ENCODE results near the gene UBE2E1. TPM values are rescaled to one million over a fixed set of nuclear protein-coding genes. Genes with fewer than 3 reads are reported as not detected.
"Not testable (repeated sequence)": the region's sequence is repeated elsewhere in the genome, so short reads cannot be mapped to it uniquely, and the experiment has no call there.

UBE2E1 gene
- total RNA-seq, 2 donors from 2014 or later: 76.2 to 78.4 TPM

- H3K36me3 Mint-ChIP-seq (ENCODE audit: insufficient read depth in 2 of 2): peaks cover 0 to 3% of the 10 kb centered on the region in 2 donors
- ATAC-seq (replicated peaks in 1 of 2) (no peak), DNase-seq (no peak)
- no peak overlapping the region for H3K4me3 Mint-ChIP-seq
- H3K9me3 Mint-ChIP-seq: no peaks in the 10 kb centered on the region
- H3K27me3 Mint-ChIP-seq (ENCODE audit: low read depth): no peaks in the 10 kb centered on the region
- H3K4me1 Mint-ChIP-seq (ENCODE audit: low read depth): peaks cover 47% of the 10 kb centered on the region
- peak overlapping the region; percentile 30 for H3K27ac Mint-ChIP-seq
These were observed 26.0 kb downstream of the UBE2E1 start for GRCh38 chr3:23831517-23832394.

DNA sequence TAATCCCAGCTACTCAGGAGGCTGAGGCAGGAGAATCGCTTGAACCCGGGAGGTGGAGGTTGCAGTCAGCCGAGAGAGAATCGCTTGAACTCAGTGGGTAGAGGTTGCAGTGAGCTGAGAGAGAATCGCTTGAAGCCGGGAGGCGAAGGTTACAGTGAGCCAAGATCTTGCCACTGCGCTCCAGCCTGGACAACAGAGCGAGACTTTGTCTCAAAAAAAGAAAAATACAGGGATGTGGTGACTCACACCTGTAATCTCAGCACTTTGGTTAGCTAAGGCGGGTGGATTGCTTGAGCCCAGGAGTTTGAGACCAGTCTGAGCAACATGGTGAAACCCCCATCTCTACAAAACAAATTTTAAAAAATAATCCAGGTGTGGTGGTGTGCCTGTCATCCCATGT, 26.8 kb downstream of the UBE2E1 start:
- Mint-ChIP-seq H3K27ac (no peak overlapping the region), H3K9me3 (no peaks in the 10 kb centered on the region), H3K36me3 (ENCODE audit: insufficient read depth in 2 of 2) (peaks cover 0 to 3% of the 10 kb centered on the region in 2 donors), H3K4me1 (ENCODE audit: low read depth) (peaks cover 49% of the 10 kb centered on the region), H3K4me3 (no peak overlapping the region), H3K27me3 (ENCODE audit: low read depth) (no peaks in the 10 kb centered on the region)
- ATAC-seq (replicated peaks in 1 of 2) (no peak), DNase-seq (no peak)

- no peaks in the 10 kb centered on the region for H3K27me3 Mint-ChIP-seq (ENCODE audit: low read depth)
- peaks cover 42% of the 10 kb centered on the region for H3K4me1 Mint-ChIP-seq (ENCODE audit: low read depth)
- no peak overlapping the region for H3K27ac Mint-ChIP-seq
- no peak overlapping the region for H3K4me3 Mint-ChIP-seq
- ATAC-seq (replicated peaks in 1 of 2) (no peak), DNase-seq (no peak)
- H3K9me3 Mint-ChIP-seq: no peaks in the 10 kb centered on the region
- H3K36me3 Mint-ChIP-seq (ENCODE audit: insufficient read depth in 2 of 2): peaks cover 0 to 3% of the 10 kb centered on the region in 2 donors
These were observed 28.5 kb downstream of the UBE2E1 start for GRCh38 chr3:23834082-23834870.

DNA sequence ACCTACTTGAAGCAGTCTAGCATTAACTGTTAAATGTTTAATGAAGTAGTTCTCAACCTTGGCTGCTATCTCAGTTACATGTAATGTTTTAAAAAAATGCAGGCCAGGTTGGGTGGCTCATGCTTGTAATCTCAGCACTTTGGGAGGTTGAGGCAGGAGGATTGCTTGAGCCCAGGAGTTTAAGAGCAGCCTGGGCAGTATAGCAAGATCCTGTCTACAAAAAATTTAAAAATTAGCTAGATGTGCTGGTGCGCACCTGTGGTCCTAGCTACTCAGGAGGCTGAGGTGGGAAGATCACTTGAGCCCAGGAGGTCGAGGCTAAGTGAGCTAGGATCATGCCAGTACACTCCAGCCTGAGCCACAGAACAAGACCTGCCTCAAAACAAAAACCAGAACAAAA, 29.3 kb downstream of the UBE2E1 start:
- ATAC-seq (replicated peaks in 1 of 2): no peak

GRCh38 chr3:23835802-23836201, 30.0 kb downstream of the UBE2E1 start:
- no peak for DNase-seq
- H3K27ac Mint-ChIP-seq: no peak overlapping the region
- ATAC-seq (replicated peaks in 1 of 2): no peak
- no peaks in the 10 kb centered on the region for H3K9me3 Mint-ChIP-seq
- H3K27me3 Mint-ChIP-seq (ENCODE audit: low read depth): no peaks in the 10 kb centered on the region
- no peaks in the 10 kb centered on the region for H3K36me3 Mint-ChIP-seq (ENCODE audit: insufficient read depth in 2 of 2)
- H3K4me1 Mint-ChIP-seq (ENCODE audit: low read depth): peaks cover 32% of the 10 kb centered on the region
- H3K4me3 Mint-ChIP-seq: no peak overlapping the region

More for the DNA sequence above, 29.3 kb downstream of the UBE2E1 start:
- DNase-seq: no peak
- Mint-ChIP-seq H3K4me1 (ENCODE audit: low read depth) (peaks cover 34% of the 10 kb centered on the region), H3K27me3 (ENCODE audit: low read depth) (no peaks in the 10 kb centered on the region), H3K9me3 (no peaks in the 10 kb centered on the region), H3K27ac (no peak overlapping the region), H3K36me3 (ENCODE audit: insufficient read depth in 2 of 2) (peaks cover 0 to 2% of the 10 kb centered on the region in 2 donors), H3K4me3 (no peak overlapping the region)

- Mint-ChIP-seq H3K9me3 (no peaks in the 10 kb centered on the region), H3K27ac (no peak overlapping the region), H3K4me1 (ENCODE audit: low read depth) (peaks cover 29% of the 10 kb centered on the region), H3K36me3 (ENCODE audit: insufficient read depth in 2 of 2) (no peaks in the 10 kb centered on the region), H3K27me3 (ENCODE audit: low read depth) (no peaks in the 10 kb centered on the region), H3K4me3 (no peak overlapping the region)
- ATAC-seq (replicated peaks in 1 of 2) (peak in 1 of 2 donors; percentile 59), DNase-seq (no peak)
These were observed 30.9 kb downstream of the UBE2E1 start for GRCh38 chr3:23836536-23837230.

GRCh38 chr3:23837286-23837685, 31.5 kb downstream of the UBE2E1 start:
- H3K4me3 Mint-ChIP-seq: no peak overlapping the region
- ATAC-seq (replicated peaks in 1 of 2) (no peak), DNase-seq (no peak)
- H3K27ac Mint-ChIP-seq: no peak overlapping the region
- no peaks in the 10 kb centered on the region for H3K27me3 Mint-ChIP-seq (ENCODE audit: low read depth)
- H3K4me1 Mint-ChIP-seq (ENCODE audit: low read depth): peaks cover 28% of the 10 kb centered on the region
- H3K36me3 Mint-ChIP-seq (ENCODE audit: insufficient read depth in 2 of 2): no peaks in the 10 kb centered on the region
- no peaks in the 10 kb centered on the region for H3K9me3 Mint-ChIP-seq

- H3K27me3 Mint-ChIP-seq (ENCODE audit: low read depth): no peaks in the 10 kb centered on the region
- no peaks in the 10 kb centered on the region for H3K36me3 Mint-ChIP-seq (ENCODE audit: insufficient read depth in 2 of 2)
- H3K4me3 Mint-ChIP-seq: no peak overlapping the region
- no peak for ATAC-seq (replicated peaks in 1 of 2)
- no peaks in the 10 kb centered on the region for H3K9me3 Mint-ChIP-seq
- H3K27ac Mint-ChIP-seq: no peak overlapping the region
- DNase-seq: no peak
- peaks cover 25% of the 10 kb centered on the region for H3K4me1 Mint-ChIP-seq (ENCODE audit: low read depth)
These were observed 31.9 kb downstream of the UBE2E1 start for GRCh38 chr3:23837691-23838090.

GRCh38 chr3:23840521-23840920, 34.8 kb downstream of the UBE2E1 start:
- Mint-ChIP-seq H3K36me3 (ENCODE audit: insufficient read depth in 2 of 2) (no peaks in the 10 kb centered on the region), H3K4me3 (no peak overlapping the region), H3K9me3 (no peaks in the 10 kb centered on the region), H3K27ac (no peak overlapping the region), H3K4me1 (ENCODE audit: low read depth) (peaks cover 31% of the 10 kb centered on the region), H3K27me3 (ENCODE audit: low read depth) (no peaks in the 10 kb centered on the region)
- DNase-seq (no peak), ATAC-seq (replicated peaks in 1 of 2) (no peak)

DNA sequence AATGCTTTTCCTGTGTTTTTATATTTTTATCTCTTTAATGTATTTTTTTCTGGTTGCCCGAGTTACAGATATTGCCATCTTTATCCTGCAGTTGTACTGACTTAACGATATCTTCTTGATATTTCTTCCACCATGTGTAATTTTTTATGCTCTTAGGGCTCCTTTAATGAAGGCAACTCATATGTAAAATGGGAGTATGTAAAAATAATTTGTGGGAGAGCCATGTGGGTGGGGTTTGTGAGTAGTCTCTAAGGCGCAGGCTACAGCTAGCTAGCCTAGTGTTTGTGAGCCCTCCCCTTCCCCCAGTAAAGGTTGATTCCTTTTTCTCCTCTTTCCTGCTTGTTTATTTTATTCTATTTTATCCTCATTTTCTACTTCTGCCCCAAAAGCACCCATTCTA, 38.1 kb downstream of the UBE2E1 start:
- DNase-seq: no peak
- H3K27ac Mint-ChIP-seq: no peak overlapping the region
- no peaks in the 10 kb centered on the region for H3K27me3 Mint-ChIP-seq (ENCODE audit: low read depth)
- peaks cover 26% of the 10 kb centered on the region for H3K4me1 Mint-ChIP-seq (ENCODE audit: low read depth)
- peaks cover 0 to 1% of the 10 kb centered on the region in 2 donors for H3K9me3 Mint-ChIP-seq
- peaks cover 0 to 2% of the 10 kb centered on the region in 2 donors for H3K36me3 Mint-ChIP-seq (ENCODE audit: insufficient read depth in 2 of 2)
- no peak for ATAC-seq (replicated peaks in 1 of 2)
- H3K4me3 Mint-ChIP-seq: no peak overlapping the region

GRCh38 chr3:23845326-23846216, 39.8 kb downstream of the UBE2E1 start:
- ATAC-seq (replicated peaks in 1 of 2) (no peak), DNase-seq (no peak)
- Mint-ChIP-seq H3K4me1 (ENCODE audit: low read depth) (peaks cover 23% of the 10 kb centered on the region), H3K36me3 (ENCODE audit: insufficient read depth in 2 of 2) (peaks cover 0 to 2% of the 10 kb centered on the region in 2 donors), H3K27me3 (ENCODE audit: low read depth) (no peaks in the 10 kb centered on the region), H3K4me3 (no peak overlapping the region), H3K27ac (no peak overlapping the region), H3K9me3 (peaks cover 1 to 3% of the 10 kb centered on the region in 2 donors)

GRCh38 chr3:23849462-23849861, 43.7 kb downstream of the UBE2E1 start:
- H3K27me3 Mint-ChIP-seq (ENCODE audit: low read depth); H3K27ac Mint-ChIP-seq; H3K9me3 Mint-ChIP-seq; ATAC-seq (replicated peaks in 1 of 2); H3K4me3 Mint-ChIP-seq; DNase-seq; H3K4me1 Mint-ChIP-seq (ENCODE audit: low read depth): not testable (repeated sequence)
- peaks cover 9 to 11% of the 10 kb centered on the region in 2 donors for H3K36me3 Mint-ChIP-seq (ENCODE audit: insufficient read depth in 2 of 2)

Data from activated T-cell treated with anti-CD3 and anti-CD28 coated beads, Interleukin-2, amount 50 U/mL, for 72 hours (primary cell).